CD4-positive, alpha-beta T cell treated with Interleukin-4 for 4 hours (primary cell): ENCODE measurements around the gene FAM219B.

Source experiments
- DNase-seq: peaks from one replicate; pipeline ENCODE4 v3.0.0-alpha.2; 2020

The FAM219B gene

GRCh38 chr15:74870436-74871215 lies 36.0 kb downstream of the FAM219B start:
- DNase-seq: no peak

- peak; percentile 33 for DNase-seq
Observed at GRCh38 chr15:74869726-74870407, 36.8 kb downstream of the FAM219B start.

GRCh38 chr15:74869372-74869725 lies 37.3 kb downstream of the FAM219B start:
- no peak for DNase-seq

- peak; percentile 38 for DNase-seq
Observed at GRCh38 chr15:74868059-74868458, 38.6 kb downstream of the FAM219B start.

GRCh38 chr15:74867466-74868038 lies 39.1 kb downstream of the FAM219B start:
- DNase-seq: no peak

- DNase-seq: no peak
Observed at GRCh38 chr15:74866090-74866489, 40.6 kb downstream of the FAM219B start.

- no peak for DNase-seq
Observed at GRCh38 chr15:74865316-74865715, 41.3 kb downstream of the FAM219B start.

- no peak for DNase-seq
Observed at GRCh38 chr15:74864296-74864695, 42.4 kb downstream of the FAM219B start.

- DNase-seq: no peak
Observed at GRCh38 chr15:74863239-74864056, 43.2 kb downstream of the FAM219B start.

- DNase-seq: no peak
Observed at GRCh38 chr15:74858369-74858740, 48.3 kb downstream of the FAM219B start.

GRCh38 chr15:74857671-74858368 lies 48.8 kb downstream of the FAM219B start:
- DNase-seq: no peak

- DNase-seq: no peak
Observed at GRCh38 chr15:74857082-74857655, 49.5 kb downstream of the FAM219B start.

- DNase-seq: no peak
Observed at GRCh38 chr15:74856537-74856936, 50.1 kb downstream of the FAM219B start.

- DNase-seq: no peak
Observed at GRCh38 chr15:74855857-74856256, 50.8 kb downstream of the FAM219B start.

GRCh38 chr15:74854453-74855022 lies 52.1 kb downstream of the FAM219B start:
- no peak for DNase-seq

- DNase-seq: no peak
Observed at GRCh38 chr15:74851960-74852359, 54.7 kb downstream of the FAM219B start.

GRCh38 chr15:74850393-74850792 lies 56.3 kb downstream of the FAM219B start:
- DNase-seq: no peak
